PFSK-1 (cell line): ENCODE data around the gene YIPF5.

Experiments
- FOXP2 ChIP-seq: optimal IDR thresholded peaks from 2 replicates; pipeline ENCODE3; 2011; ENCODE audit warnings: borderline replicate concordance, control low read depth, inconsistent platforms; ENCODE audit not compliant: insufficient read depth; ENCODE audit errors: extremely low read length, extremely low read depth
- POLR2AphosphoS5 ChIP-seq: IDR thresholded peaks from 2 replicates; pipeline ENCODE4 v1.6.1; 2012; ENCODE audit warnings: low read depth, mild to moderate bottlenecking, control low read depth, low read length, moderate library complexity
- REST ChIP-seq, 2 experiments: IDR thresholded peaks; 2 replicates each; pipeline versions ENCODE4 v1.6.1 to v1.8.0; 2011 to 2012; ENCODE audit warnings: low read depth in 2 of 2, low read length in 2 of 2, control low read depth in 1 of 2, inconsistent platforms in 1 of 2, mild to moderate bottlenecking in 1 of 2, moderate library complexity in 1 of 2; ENCODE audit not compliant: insufficient read depth in 1 of 2
- SIN3A ChIP-seq: IDR thresholded peaks from 2 replicates; pipeline ENCODE4 v1.6.1; 2012; ENCODE audit warnings: mild to moderate bottlenecking, low read length, moderate library complexity, borderline replicate concordance; ENCODE audit not compliant: insufficient read depth
- TAF1 ChIP-seq: IDR thresholded peaks from 2 replicates; pipeline ENCODE4 v1.6.1; 2012; ENCODE audit warnings: low read length, control low read depth, borderline replicate concordance; ENCODE audit not compliant: insufficient read depth

The YIPF5 gene

GRCh38 chr5:144173766-144174165 is 3.3 kb upstream of the YIPF5 start:
- no peak for TF ChIP-seq REST (IDR thresholded peaks at IDR 0.05; ENCODE audit: insufficient read depth in 1 of 2, low read depth in 2 of 2, low read length in 2 of 2)
- no peak for TF ChIP-seq TAF1
- no peak for TF ChIP-seq POLR2AphosphoS5
- no peak for TF ChIP-seq FOXP2
- TF ChIP-seq SIN3A: no peak

- no peak for TF ChIP-seq FOXP2
- TF ChIP-seq SIN3A: no peak
- TF ChIP-seq REST (IDR thresholded peaks at IDR 0.05; ENCODE audit: insufficient read depth in 1 of 2, low read depth in 2 of 2, low read length in 2 of 2): no peak
- no peak for TF ChIP-seq POLR2AphosphoS5
- TF ChIP-seq TAF1: no peak
Measured at GRCh38 chr5:144169904-144170275, 569 bp downstream of the YIPF5 start.

GRCh38 chr5:144167998-144168397 is 2.5 kb downstream of the YIPF5 start:
- no peak for TF ChIP-seq REST (IDR thresholded peaks at IDR 0.05; ENCODE audit: insufficient read depth in 1 of 2, low read depth in 2 of 2, low read length in 2 of 2)
- no peak for TF ChIP-seq TAF1
- no peak for TF ChIP-seq POLR2AphosphoS5
- TF ChIP-seq FOXP2: no peak
- no peak for TF ChIP-seq SIN3A

GRCh38 chr5:144166696-144167095 is 3.8 kb downstream of the YIPF5 start:
- TF ChIP-seq FOXP2: no peak
- TF ChIP-seq REST (IDR thresholded peaks at IDR 0.05; ENCODE audit: insufficient read depth in 1 of 2, low read depth in 2 of 2, low read length in 2 of 2): no peak
- no peak for TF ChIP-seq SIN3A
- TF ChIP-seq POLR2AphosphoS5: no peak
- TF ChIP-seq TAF1: no peak

GRCh38 chr5:144162686-144163085 is 7.8 kb downstream of the YIPF5 start:
- TF ChIP-seq REST (IDR thresholded peaks at IDR 0.05; ENCODE audit: insufficient read depth in 1 of 2, low read depth in 2 of 2, low read length in 2 of 2) (no peak), FOXP2 (no peak), POLR2AphosphoS5 (no peak), TAF1 (no peak), SIN3A (no peak)
